IMR-90 (cell line): ENCODE results near the gene PARVB. TPM values are rescaled to one million over a fixed set of nuclear protein-coding genes. Genes with fewer than 3 reads are reported as not detected.

Experiments used
- ATAC-seq: fragments of 200-7000 bp; cut with Tn5 transposase; 2 replicates; pipeline ENCODE4 v1.9.1; 2020; ENCODE audit warnings: low read depth, mild to moderate bottlenecking, moderate library complexity
- BruUV-seq: library from RNA; stranded (reverse); fragments of 400-500 nt; replicated peaks from 2 replicates; lab custom pipeline; 2021; lab: Mats Ljungman, UMichigan
- CTCF ChIA-PET: fragments of 300-600 bp; formaldehyde crosslinking; extraction: SDS; loops from one replicate; lab custom pipeline; 2021; ENCODE audit warnings: antibody characterized with exemption; lab: Yijun Ruan, JAX
- POLR2A ChIA-PET: fragments of 300-600 bp; sonication (Branson Sonifier 250); formaldehyde crosslinking; loops from one replicate; lab custom pipeline; 2022; ENCODE audit warnings: antibody characterized with exemption; ENCODE audit not compliant: unreplicated experiment; lab: Charles Lee
- DNase-seq: peaks from one replicate; pipeline ENCODE4 v3.0.0; 2013
- H2AFZ ChIP-seq: replicated peaks from 2 replicates; pipeline ENCODE3; 2013; ENCODE audit warnings: low read length, mild to moderate bottlenecking; ENCODE audit not compliant: poor library complexity
- H2AK5ac ChIP-seq: 2 replicates; pipeline ENCODE4 v1.6.1; 2013; ENCODE audit warnings: low read depth, low read length, inconsistent platforms
- H2AK9ac ChIP-seq: replicated peaks from 2 replicates; pipeline ENCODE3; 2013; ENCODE audit warnings: mild to moderate bottlenecking, low read depth, low read length, moderate library complexity; ENCODE audit not compliant: poor library complexity
- H2BK120ac ChIP-seq: 2 replicates; pipeline ENCODE4 v1.6.1; 2013; ENCODE audit warnings: low read depth, low read length, inconsistent platforms
- H2BK15ac ChIP-seq: 3 replicates; pipeline ENCODE4 v1.6.1; 2013; ENCODE audit warnings: low read depth, low read length, inconsistent platforms
- H2BK20ac ChIP-seq: 2 replicates; pipeline ENCODE4 v1.6.1; 2013; ENCODE audit warnings: low read depth, mild to moderate bottlenecking, inconsistent platforms, low read length, moderate library complexity
- H2BK5ac ChIP-seq: 2 replicates; pipeline ENCODE4 v1.6.1; 2013; ENCODE audit warnings: mild to moderate bottlenecking, low read depth, low read length, inconsistent platforms; ENCODE audit not compliant: poor library complexity, severe bottlenecking
- H3K14ac ChIP-seq: replicated peaks from 2 replicates; pipeline ENCODE4 v1.6.1; 2013; ENCODE audit warnings: low read depth, low read length, inconsistent platforms
- H3K18ac ChIP-seq: 2 replicates; pipeline ENCODE4 v1.6.1; 2013; ENCODE audit warnings: low read depth, low read length, control low read depth
- H3K23ac ChIP-seq: 2 replicates; pipeline ENCODE4 v1.6.1; 2013; ENCODE audit warnings: low read depth, low read length, inconsistent platforms
- H3K27ac ChIP-seq: 2 replicates; pipeline ENCODE4 v1.5.1; 2013; ENCODE audit warnings: mild to moderate bottlenecking, control low read depth, low read length; ENCODE audit not compliant: insufficient read depth
- H3K27me3 ChIP-seq: 2 replicates; pipeline ENCODE4 v1.6.1; 2013; ENCODE audit warnings: low read length; ENCODE audit not compliant: control insufficient read depth, insufficient read depth
- H3K36me3 ChIP-seq: 2 replicates; pipeline ENCODE4 v1.6.1; 2013; ENCODE audit warnings: low read length, mixed read lengths; ENCODE audit not compliant: control insufficient read depth, insufficient read depth
- H3K4ac ChIP-seq: 2 replicates; pipeline ENCODE4 v1.6.1; 2013; ENCODE audit warnings: low read depth, low read length, inconsistent platforms
- H3K4me1 ChIP-seq: 2 replicates; pipeline ENCODE4 v1.6.1; 2013; ENCODE audit warnings: low read length, mixed read lengths; ENCODE audit not compliant: control insufficient read depth, insufficient read depth
- H3K4me2 ChIP-seq: 2 replicates; pipeline ENCODE4 v1.6.1; 2013; ENCODE audit warnings: low read depth, mild to moderate bottlenecking, control low read depth, low read length, moderate library complexity
- H3K4me3 ChIP-seq: 2 replicates; pipeline ENCODE4 v1.5.1; 2013; ENCODE audit warnings: low read depth, mild to moderate bottlenecking, control low read depth, low read length, moderate library complexity; ENCODE audit not compliant: insufficient read depth
- H3K56ac ChIP-seq: 2 replicates; pipeline ENCODE4 v1.6.1; 2013; ENCODE audit warnings: low read length, inconsistent platforms; ENCODE audit not compliant: insufficient read depth; ENCODE audit errors: extremely low read depth
- H3K79me1 ChIP-seq, 2 experiments: 2 replicates each; pipeline ENCODE4 v1.6.1; 2013; ENCODE audit warnings: low read length in 2 of 2, inconsistent platforms in 1 of 2, low read depth in 1 of 2
- H3K9ac ChIP-seq: 2 replicates; pipeline ENCODE4 v1.6.1; 2013; ENCODE audit warnings: low read depth, low read length, control low read depth
- H3K9me1 ChIP-seq: 2 replicates; pipeline ENCODE4 v1.6.1; 2013; ENCODE audit warnings: low read length, inconsistent platforms; ENCODE audit not compliant: insufficient read depth
- H3K9me3 ChIP-seq: 2 replicates; pipeline ENCODE4 v1.6.1; 2013; ENCODE audit warnings: low read length; ENCODE audit not compliant: control insufficient read depth, insufficient read depth
- H4K20me1 ChIP-seq: 2 replicates; pipeline ENCODE4 v1.6.1; 2013; ENCODE audit warnings: low read length, inconsistent platforms; ENCODE audit not compliant: insufficient read depth
- H4K5ac ChIP-seq: 2 replicates; pipeline ENCODE4 v1.6.1; 2013; ENCODE audit warnings: mild to moderate bottlenecking, low read depth, low read length, control low read depth
- H4K8ac ChIP-seq, 2 experiments: 2 replicates each; pipeline ENCODE4 v1.6.1; 2013; ENCODE audit warnings: low read depth in 2 of 2, low read length in 2 of 2, control low read depth in 1 of 2, inconsistent platforms in 1 of 2
- H4K91ac ChIP-seq: 2 replicates; pipeline ENCODE4 v1.6.1; 2013; ENCODE audit warnings: low read depth, low read length, inconsistent platforms; ENCODE audit not compliant: insufficient read depth
- BHLHE40 ChIP-seq: fragments of 150-350 bp; IDR thresholded peaks from 2 replicates; pipeline ENCODE4 v1.6.1; 2016; ENCODE audit warnings: mild to moderate bottlenecking, low read depth, low read length
- CHD1 ChIP-seq: IDR thresholded peaks from 2 replicates; pipeline ENCODE4 v1.6.1; 2012; ENCODE audit warnings: low read depth, low read length, improper control_type of control experiment
- ELK1 ChIP-seq: fragments of 150-350 bp; IDR thresholded peaks from 2 replicates; pipeline ENCODE4 v1.6.1; 2016; ENCODE audit warnings: low read depth, mild to moderate bottlenecking, low read length, moderate library complexity, borderline replicate concordance
- FOS ChIP-seq: fragments of 150-350 bp; IDR thresholded peaks from 2 replicates; pipeline ENCODE4 v1.6.1; 2016; ENCODE audit warnings: low read depth, low read length
- NFE2L2 ChIP-seq: fragments of 150-350 bp; IDR thresholded peaks from 2 replicates; pipeline ENCODE4 v1.6.1; 2016; ENCODE audit warnings: low read depth, mild to moderate bottlenecking, low read length
- POLR2A ChIP-seq: IDR thresholded peaks from 2 replicates; pipeline ENCODE4 v1.6.1; 2012; ENCODE audit warnings: mild to moderate bottlenecking, low read depth, low read length
- RAD21 ChIP-seq: IDR thresholded peaks from 2 replicates; pipeline ENCODE4 v1.6.1; 2012; ENCODE audit warnings: low read length, improper control_type of control experiment
- RFX5 ChIP-seq: IDR thresholded peaks from 2 replicates; pipeline ENCODE4 v1.8.0; 2012; ENCODE audit warnings: low read depth, mild to moderate bottlenecking, low read length, moderate library complexity
- SMC3 ChIP-seq: fragments of 150-350 bp; IDR thresholded peaks from 2 replicates; pipeline ENCODE4 v1.6.1; 2016; ENCODE audit warnings: low read depth, mild to moderate bottlenecking, antibody characterized with exemption, low read length, moderate library complexity
- WGBS, 2 experiments: methylation state at CpG; one replicate each; pipeline versions ENCODE4 v1.1.5 to v1.1.7; 2013; ENCODE audit warnings: missing lambda C conversion rate in 2 of 2; ENCODE audit not compliant: insufficient read length in 1 of 2; ENCODE audit errors: extremely low coverage in 2 of 2; 5-methylcytosine and 5-hydroxymethylcytosine counted together
- dilution Hi-C: fragments of 300-500 bp; cut with HindIII; formaldehyde crosslinking; loops from one replicate; pipeline ENCODE4 v1.14.3; 2018; ENCODE audit warnings: low sequenced_read_pairs; ENCODE audit not compliant: unreplicated experiment
- in situ Hi-C: fragments of 300-500 bp; cut with MboI; formaldehyde crosslinking; loops from 3 replicates; pipeline ENCODE4 v1.14.3; 2019; ENCODE audit warnings: low sequenced_read_pairs, inconsistent platforms, mixed read lengths
- intact Hi-C: fragments of 100-400 bp; cut with micrococcal nuclease; formaldehyde crosslinking; loops from 2 replicates; pipeline ENCODE4 v1.10.0; 2022
- polyA plus RNA-seq, 3 experiments: library from polyadenylated mRNA; depleted of rRNA; stranded (reverse); fragments of >200 nt; gene quantifications; 2 replicates each; pipeline ENCODE4 v1.2.3, GENCODE V29; 2012; ENCODE audit warnings: low replicate concordance in 1 of 3
- total RNA-seq: library from RNA; depleted of rRNA; stranded (reverse); fragments of >200 nt; gene quantifications from 2 replicates; pipeline ENCODE4 v1.2.3, GENCODE V29; 2012

Gene PARVB
- total and polyA plus RNA-seq, 2 of the 4 experiments (the other 2 are of a cell fraction): 44.3 to 53.9 TPM

GRCh38 chr22:44195189-44195871 lies 171.2 kb downstream of the PARVB start:
- Histone ChIP-seq H2BK15ac (no peak overlapping the region), H2AFZ (no peak overlapping the region), H2BK120ac (no peak overlapping the region), H3K27me3 (peaks cover 38% of the 10 kb centered on the region), H3K56ac (no peak overlapping the region), H3K18ac (no peak overlapping the region), H4K91ac (no peak overlapping the region), H4K8ac (no peak overlapping the region), H4K20me1 (no peaks in the 10 kb centered on the region), H2BK20ac (no peak overlapping the region), H2AK5ac (no peak overlapping the region), H3K4me2 (no peak overlapping the region), H2BK5ac (no peak overlapping the region), H3K14ac (no peak overlapping the region), H3K23ac (no peak overlapping the region), H3K9me1 (no peaks in the 10 kb centered on the region; the same call in 1 of the 2 replicates), H3K36me3 (no peaks in the 10 kb centered on the region), H3K27ac (no peak overlapping the region), H2AK9ac (no peak overlapping the region), H3K4me1 (peaks cover 2% of the 10 kb centered on the region; the same call in 1 of the 2 replicates), H3K9me3 (no peaks in the 10 kb centered on the region), H3K4me3 (no peak overlapping the region), H4K5ac (no peak overlapping the region), H3K4ac (no peak overlapping the region), H3K9ac (no peak overlapping the region), H3K79me1 (no peaks in the 10 kb centered on the region)
- no peak for DNase-seq
- WGBS, 2 experiments: 57% methylated on average over 3 of the region's 5 CpGs; no CpG with 5 or more reads in 1 of the 2 experiments
- BruUV-seq: no TSS peak
- TF ChIP-seq RAD21 (no peak), BHLHE40 (no peak), SMC3 (no peak), CHD1 (no peak), POLR2A (no peak), RFX5 (no peak), FOS (no peak), NFE2L2 (no peak), ELK1 (no peak)
- intact Hi-C loops (no loop called here), dilution Hi-C loops (no loop called here), in situ Hi-C loops (no loop called here)
- ATAC-seq: no peak
- POLR2A ChIA-PET: no interaction called here
- CTCF ChIA-PET: no interaction called here
